Natural killer cell treated with Interleukin-12 subunit alpha and Interleukin-12 subunit beta and Interleukin-15 and Interleukin-18, amount 100 ng/mL, for 72 hours (primary cell): ENCODE results near the gene PLEKHG7. TPM values are rescaled to one million over a fixed set of nuclear protein-coding genes. Genes with fewer than 3 reads are reported as not detected.

ENCODE experiments used
- total RNA-seq, 2 donors: library from RNA; stranded (reverse); gene quantifications; one replicate each; pipeline ENCODE4 v1.2.3, GENCODE V29; 2022

Gene PLEKHG7
- total RNA-seq, 2 donors from 2014 or later: not detected

Other genes with a start within 250 kb of the PLEKHG7 start
- gene EEA1, start 226.3 kb downstream of the PLEKHG7 start, total RNA-seq: 10 to 100 TPM; 12.1 to 23.8 TPM